NCI-H524 (cell line): Measurements from ENCODE around the gene PCDHGC5.
A peak's percentile ranks its signal among the peaks of the same experiment; 100 is the strongest.

Experiments used
- DNase-seq, 2 experiments: peaks; one replicate each; lab custom pipeline; 2025; lab: John Stamatoyannopoulos, UW

Gene PCDHGC5

DNA sequence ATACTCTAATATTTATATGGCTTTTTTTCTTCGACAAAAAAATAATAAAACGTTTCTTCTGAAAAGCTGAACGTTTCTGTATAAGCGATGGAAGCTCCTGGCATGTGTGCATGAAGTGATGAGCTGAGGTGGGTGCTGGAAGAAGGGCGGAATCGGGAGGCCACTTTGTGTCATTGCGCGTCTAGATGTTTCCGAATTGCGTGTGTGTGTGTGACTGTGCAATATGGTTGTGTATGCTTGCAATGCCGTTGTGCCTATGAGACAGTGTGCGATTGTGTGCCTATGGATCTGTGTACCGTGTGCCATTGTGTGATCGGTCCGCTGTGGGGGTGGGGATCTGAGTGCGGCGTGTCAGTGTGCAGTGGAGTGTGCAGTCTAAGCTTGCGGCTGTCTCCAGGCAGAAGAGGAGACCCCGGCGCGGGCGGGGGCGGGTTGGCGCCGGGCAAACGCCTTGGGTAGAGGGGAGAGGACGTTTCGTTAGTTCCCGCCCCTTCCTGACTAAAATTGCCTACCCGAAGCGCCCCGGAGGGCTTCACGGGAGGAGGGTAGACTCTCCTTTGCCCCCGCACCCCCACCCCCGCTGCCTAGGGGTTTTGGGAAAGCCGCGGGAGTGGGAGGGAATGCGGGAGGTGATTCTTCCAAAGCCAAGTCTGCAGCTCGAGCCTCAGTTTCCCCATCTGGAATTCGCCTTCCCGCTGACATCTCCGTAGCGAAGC is 24.2 kb downstream of the PCDHGC5 start:
- DNase-seq = no peak

DNA sequence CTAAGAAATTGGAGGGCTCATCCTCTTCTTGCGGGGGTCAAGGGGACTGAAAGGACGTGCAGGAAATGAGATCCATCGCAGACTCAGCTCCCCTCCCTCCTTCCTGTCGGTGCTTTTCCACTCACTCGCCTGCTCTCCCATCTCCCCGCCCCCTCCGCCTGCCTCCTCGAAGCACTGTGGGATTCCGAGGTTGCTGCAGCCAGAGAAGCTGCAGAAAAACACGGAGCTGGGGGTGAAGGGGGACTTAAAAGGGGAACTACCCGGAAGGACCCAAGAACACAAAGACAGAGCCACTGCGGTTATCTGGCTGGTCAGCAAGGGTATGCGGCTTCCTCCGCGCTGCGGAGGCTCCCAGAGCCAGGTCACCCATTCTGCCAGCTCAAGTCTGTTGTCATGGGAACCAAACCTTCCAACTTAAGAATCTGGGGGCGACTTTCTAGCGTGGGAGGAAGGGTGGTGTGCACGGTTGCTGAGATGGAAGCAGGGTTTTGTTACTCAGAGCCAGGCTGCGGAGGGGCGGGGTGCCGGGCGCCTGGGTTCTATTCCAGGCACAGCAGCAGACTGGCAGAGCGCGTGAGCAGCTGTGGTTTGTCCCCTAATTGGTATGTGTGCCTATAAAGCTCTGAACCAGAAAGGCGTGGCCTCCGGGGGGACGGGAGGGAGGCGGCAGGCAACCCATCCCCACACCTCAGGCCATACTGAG is 24.9 kb downstream of the PCDHGC5 start:
- peak; percentile 1 to 71 for DNase-seq

DNA sequence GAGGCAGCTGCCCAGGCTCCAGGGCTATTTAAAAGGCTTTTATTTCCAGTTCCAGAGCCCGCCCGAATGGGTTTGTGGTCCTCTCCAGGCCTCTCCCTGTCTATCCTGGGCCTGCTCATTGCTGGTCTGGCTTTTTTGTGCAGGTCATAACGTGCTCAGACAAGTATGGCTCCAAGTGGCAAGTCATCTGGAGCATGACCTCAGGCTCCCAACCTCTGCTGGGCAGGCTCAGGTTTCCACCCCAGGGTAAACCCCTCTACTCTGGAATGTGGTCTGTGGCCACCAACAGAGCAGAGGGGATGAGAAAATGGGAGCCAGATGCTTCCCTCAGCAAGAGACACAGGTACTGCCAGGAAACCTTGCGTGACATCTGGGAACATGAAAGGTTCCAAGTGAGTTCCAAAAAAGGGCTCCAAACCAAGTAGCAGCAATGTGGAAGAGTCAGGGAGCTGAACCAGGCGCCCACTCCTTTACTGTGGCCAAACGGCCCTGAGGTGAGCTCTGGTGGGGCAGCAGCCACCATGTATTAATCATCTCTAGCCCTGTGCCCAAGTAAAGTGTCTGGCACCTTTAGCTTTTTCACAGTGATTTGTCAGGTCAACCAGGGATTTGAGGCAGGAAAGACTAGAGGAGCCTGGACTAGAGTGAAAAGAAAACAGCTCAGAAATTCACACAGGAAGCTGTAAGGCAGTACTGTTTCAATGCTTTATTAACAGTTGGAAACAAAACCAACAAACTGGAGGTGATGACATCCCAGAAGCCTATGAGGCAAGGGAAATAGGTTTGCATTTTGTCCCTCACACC is 25.7 kb downstream of the PCDHGC5 start:
- peak; percentile 58 to 71 for DNase-seq

DNA sequence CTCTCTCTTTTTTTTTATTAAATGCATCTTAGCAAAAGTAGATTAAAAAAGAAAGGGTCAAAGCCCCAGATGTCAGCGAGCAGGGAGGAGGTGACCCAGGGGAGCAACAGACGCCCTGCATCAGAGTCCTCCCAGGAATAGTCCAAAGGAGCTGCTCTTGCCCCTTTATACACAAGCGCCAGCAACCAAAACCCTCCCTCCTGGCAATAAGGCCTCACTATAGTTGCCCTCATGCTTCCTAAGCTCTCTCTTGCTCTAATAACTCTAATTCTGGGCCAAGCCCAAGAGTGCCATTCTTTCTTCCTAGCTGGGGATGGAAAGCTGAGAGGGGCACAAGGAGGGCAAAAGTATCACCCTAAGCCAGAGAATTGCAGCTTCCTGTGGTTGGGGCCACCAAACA is 26.3 kb downstream of the PCDHGC5 start:
- no peak for DNase-seq

DNA sequence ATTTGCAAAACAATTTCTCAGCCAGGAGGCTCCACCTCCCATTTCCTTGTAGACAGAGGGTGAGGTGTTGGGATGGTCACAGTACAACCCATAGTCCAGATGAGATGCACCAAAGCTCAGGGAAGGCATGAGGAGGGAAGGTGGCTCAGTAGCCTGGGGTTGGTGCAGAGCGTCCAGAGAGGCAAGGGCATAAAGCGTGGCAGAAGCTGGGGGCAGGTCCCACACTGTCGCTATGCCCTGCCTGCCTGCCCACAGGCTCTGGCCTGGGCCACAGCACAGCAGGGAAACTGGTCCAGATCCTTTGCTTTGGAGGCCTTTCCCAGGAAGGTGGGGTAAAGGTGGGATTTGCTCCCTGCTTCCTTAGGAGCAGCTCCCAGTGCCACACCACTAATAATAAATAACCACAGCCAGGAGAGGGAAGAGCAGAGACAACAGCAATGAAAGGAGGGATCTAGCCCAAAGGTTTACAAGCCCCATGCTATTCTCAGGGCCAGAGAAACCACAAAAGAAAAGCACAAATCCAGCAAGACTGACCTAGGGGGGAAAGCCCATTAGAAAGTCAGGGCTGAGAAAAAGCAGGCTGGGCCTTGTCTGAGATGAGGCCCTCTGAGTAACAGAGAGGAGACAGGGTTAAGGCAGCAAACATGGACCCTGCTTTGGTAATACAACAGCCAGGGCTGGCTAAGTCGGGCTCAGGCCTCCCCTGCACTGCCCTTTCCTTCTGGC is 27.2 kb downstream of the PCDHGC5 start:
- DNase-seq = no peak

DNA sequence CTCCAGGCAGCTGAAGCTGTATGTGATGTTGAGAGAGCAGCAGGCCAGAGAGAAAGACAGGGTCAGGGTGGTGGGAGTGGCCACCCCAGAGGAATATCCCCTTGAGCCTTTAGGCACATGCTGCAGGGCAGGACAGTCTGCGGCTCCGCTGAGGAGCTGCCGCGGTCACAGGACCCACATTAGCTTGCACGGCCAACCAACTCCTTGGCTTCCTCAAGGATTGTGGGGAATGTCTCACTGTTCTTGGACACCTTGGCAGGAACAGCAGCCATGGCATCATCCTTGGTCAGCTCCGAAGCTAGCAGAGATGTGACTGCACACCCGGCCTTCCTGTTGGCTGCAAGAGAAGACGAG is 27.8 kb downstream of the PCDHGC5 start:
- DNase-seq = no peak

DNA sequence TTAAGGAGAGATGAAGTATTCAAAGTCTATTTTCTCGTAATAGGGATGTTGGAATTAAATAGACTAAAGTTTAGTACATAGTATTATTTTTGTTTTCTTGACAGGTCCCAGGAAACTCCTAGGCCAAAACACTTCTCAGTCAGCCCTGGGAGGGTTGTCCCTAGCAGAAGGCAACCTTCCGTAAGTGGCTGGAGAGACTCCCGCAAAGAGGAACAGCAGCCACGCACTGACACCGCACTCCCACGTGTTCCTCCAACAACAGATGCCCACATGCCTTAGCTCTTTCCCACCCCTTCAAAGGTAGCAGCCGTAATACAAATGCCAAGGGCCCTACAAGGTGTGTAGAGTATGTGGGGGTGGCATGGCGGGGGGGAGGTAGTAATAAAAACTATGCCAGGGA is 28.4 kb downstream of the PCDHGC5 start:
- DNase-seq = no peak

DNA sequence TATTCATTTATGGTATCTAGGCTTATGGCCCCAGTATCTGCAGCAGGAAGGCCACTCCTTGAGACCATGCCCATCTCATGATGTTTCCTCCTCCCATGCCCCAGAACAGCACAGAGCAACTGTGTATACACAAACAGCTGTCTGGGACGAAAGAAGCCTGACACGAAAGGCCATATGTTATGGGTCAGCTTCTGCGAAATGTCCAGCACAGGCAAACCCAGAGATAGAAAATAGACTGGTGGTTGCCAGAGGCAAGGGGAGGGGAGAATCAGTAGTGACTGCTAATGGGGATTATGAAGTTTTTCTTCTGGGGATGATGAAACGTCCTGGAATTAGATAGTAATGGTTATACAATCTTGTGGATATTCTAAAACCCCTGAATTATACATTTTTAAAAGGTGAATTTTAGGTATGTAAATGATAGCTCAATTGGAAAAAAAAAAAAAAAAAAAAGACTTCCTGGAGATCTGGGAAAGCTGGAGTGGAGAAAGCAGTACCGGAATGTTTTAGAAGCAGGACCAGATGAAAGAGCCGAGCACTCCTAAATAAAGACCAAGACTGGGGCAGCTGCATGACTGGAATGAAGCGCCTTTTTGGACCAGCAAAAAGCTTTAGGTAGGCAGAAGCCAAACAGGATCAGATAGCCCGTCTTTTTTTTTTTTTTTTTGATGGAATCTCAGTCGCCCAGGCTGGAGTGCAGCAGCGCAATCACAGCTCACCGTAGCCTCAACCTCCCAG is 29.2 kb downstream of the PCDHGC5 start:
- no peak for DNase-seq

DNA sequence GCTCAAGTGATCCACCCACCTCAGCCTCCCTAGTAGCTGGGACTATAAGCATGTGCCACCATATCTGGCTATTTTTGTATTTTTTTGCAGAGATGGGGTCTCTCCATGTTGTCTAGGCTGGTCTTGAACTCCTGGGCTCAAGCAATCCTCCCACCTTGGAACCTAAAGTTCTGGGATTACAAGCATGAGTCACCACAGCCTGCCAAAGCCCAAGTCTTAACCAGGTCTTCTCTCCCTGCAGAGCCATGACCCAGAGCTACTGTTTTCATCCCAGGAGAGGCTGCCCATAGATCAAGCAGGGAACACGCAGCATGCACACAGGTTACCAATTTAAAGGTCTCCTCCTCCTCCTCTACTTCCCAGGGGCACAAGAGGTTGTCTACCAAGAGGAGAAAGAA is 29.7 kb downstream of the PCDHGC5 start:
- DNase-seq = no peak

DNA sequence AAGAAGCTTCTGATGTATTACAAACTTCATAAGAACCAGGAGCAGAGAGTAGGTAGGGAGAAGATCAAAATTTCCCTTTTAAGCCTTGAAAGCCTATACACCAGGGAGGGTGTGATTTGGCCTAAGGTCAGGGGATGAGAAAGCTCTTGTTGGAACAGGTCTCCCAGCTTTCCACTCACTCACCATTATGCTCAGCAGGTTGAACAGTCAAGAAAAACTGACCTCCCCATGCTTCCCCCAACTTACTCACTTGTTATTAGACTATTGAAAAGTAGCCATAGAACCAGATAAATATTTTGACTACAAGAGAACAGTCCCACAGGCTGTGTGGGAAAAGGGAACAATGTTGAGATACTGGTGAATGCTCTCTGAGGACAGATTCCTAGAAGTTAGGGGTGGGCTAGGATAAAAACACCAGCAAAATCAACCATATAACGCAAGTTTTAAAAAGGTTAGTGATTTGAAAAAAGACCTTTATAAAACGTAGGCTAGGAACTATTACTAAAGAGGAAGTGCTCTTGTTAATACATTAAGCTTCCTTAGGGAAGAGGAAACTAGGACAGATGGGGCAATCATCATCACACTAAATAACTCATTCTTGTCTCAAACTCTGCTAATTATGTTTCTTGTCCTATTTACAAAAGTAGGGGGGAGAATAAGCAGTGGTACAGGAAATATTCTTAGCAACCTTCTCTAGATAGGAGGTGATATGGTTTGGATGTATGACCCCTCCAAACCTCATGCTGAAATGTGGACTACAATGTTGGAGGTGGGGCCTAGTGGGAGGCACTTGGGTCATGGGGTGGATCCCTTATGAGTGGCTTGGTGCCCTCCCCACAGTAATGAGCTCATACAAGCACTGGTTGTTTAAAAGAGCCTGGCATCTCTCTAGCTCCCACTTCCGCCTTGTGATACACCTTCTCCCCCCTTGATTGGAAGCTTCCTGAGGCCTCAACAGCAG is 31.0 kb downstream of the PCDHGC5 start:
- no peak for DNase-seq

DNA sequence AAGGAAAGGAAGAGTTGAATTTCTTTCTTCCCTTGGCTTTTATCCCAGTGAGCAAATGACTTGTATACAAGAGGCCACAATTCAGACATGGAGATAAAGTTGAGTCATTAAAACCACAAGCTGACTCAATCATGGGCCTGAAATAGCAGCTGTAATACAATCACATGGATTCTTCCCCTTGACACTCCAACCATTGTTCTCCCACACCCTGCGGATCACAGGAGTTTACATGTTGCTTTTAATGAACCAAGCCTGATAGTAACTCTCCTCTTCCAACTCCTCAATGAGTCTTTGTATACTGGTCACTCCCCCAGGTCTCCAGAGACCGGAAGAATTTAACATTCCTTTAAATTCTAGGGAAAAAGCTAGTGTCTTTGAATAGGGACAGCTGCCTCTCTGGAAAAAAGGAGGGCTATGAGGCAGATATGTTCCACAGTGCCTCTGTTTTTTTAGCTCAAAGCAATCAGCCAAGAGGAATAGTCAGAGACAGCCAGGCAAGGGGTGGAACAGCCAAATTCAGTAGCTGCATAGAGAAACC is 32.4 kb downstream of the PCDHGC5 start:
- no peak for DNase-seq

DNA sequence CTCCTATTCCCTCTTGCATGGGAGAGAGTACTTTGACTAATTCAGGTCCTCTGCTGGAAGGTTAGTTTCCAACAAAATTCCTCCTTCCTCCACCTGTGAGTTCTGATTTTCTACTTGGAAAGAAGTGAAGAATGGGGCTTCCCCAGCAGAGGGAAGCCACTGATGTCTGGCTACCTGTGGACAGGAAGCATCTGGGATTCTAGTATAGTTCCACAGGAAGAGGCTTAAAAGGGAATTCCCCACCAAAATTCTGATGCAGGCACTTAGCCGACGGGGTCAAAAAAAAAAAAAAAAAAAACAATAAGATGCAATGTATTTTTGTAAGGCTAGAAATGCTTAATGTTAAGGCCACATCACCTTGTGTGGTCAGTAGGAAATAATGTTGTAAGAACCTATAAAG is 33.4 kb downstream of the PCDHGC5 start:
- no peak for DNase-seq

DNA sequence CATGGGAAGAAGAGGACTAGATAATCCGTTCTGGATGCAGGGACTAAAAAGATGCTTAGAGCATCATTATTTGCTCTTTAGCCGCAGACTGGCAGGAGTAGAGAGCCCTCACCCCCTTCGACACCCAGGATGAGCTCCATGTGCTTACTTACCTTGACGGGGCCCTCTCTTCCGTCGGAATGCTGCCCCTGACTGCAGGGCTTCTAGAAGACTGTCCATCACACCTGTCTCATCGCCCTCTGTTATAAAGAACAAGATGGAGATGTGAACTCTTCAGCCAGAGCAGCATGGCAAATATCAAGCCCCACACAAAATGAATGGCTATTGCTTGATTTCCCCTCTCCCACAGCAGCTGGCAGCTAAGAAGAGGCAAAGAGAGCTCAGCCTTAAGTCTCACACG is 35.1 kb downstream of the PCDHGC5 start:
- no peak for DNase-seq

DNA sequence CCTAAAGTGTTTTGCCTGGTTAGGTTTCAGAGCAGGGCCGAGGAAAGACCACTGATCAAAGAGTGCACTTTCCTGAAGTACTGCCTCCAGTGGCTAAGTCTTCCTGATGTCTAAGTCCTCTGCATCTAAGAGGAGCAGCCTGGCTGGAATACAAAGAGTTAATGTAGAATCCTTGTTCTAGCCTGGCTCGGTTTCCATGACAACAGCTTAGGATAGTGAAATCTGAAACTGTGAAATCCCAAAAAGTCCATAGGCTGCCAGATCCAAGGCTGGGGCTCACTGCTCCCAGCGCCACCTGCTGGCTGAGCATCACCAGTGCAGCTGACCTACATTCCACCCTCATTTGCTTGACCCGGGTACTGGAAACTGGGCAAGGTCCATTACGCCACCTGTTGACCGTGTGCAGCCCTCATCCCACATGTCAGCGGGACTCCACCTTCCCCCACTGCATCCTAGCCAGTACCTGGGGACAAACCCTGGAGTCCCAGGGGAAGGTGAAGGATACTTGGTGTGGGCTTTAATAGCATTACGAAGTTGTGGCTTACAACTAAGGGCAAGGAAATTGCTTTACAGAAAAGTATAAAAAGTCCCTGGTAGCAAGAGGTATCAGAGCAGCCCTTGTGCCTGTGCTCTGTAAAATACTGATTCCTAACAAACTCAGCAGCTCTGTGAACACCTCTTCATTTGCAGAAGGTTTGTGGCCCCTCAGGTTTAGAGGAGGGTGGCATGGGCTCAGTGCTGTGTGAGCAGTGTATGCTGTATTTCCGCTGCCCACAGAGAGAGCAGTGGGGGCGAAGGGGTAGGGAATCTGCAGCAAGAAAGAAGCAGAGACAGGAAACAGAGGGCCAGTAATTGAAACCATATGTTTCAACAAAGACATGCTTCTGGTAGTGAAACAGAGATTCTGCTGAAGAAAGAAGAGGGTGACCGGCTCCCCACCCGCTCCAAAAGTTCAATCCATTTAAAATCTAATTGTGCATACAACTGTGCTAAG is 36.0 kb downstream of the PCDHGC5 start:
- peak; percentile 92 to 96 for DNase-seq

DNA sequence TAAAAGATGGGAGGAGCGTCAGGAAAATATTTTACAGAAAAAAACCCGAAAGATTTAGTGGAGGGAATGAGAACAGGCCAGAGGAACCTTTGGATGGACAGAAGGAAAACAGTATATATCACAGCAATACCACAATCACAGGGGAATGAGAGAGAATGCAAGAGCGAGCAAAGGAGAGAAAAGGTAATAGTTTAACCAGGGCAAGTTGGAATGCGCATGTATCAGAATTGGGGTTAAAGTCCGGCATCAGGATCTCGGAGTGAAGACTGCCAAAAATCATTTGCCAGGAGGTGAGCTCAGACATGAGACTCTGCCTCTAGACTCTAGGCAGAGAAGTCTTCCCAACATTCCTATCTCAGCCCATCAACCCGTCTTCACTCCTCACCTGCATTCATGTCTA is 36.8 kb downstream of the PCDHGC5 start:
- no peak for DNase-seq

DNA sequence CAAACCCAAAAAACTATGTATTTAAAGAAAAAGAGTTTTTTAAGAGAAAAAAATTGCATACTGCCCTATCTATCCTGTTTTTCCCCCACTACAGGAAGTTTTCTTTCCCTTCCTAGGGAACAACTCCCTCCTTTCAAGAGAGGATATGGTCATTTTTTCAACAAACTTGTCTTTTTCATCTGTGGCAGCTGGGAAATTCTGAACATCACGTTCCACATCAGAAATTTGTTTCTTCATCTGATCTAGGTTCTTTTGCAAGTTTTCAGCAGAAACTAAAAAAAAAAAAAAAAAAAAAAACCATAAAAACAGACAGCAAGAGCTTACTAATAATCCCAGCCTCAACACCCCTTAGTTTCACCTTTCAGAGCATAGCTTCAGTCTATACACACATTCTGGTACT is 38.5 kb downstream of the PCDHGC5 start:
- no peak for DNase-seq

DNA sequence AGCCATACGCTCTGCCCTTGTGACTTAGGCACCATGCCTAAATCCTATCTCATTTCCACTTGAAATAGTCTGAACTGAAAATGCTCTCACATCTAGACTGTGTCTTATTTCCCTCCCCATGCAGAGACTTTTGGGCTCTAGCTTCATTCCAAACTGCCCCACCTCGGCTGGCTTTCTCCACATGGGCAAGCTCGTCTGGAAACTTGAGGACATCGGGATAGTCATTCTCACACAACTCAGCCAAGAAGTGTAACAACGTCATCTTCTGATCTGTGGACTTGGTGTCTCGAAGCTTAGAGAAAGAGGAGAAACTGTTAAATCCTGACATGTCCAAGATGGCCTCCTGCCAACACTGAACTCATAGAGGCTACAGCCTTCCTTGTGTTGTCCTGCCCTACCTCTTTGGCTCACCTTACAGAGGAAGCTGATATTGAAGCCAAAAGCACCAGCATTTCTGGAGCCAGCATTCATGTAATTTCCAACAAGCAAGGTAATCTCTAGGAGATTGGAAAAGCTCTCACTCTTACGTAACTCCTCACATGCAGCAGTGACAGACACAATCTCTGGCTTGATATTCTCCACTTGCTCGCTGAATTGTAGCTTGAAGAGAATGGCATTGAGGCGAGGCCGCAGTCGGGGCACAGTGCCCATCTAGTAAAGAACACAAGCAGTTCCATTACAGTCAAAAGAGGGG is 39.6 kb downstream of the PCDHGC5 start:
- DNase-seq = no peak

DNA sequence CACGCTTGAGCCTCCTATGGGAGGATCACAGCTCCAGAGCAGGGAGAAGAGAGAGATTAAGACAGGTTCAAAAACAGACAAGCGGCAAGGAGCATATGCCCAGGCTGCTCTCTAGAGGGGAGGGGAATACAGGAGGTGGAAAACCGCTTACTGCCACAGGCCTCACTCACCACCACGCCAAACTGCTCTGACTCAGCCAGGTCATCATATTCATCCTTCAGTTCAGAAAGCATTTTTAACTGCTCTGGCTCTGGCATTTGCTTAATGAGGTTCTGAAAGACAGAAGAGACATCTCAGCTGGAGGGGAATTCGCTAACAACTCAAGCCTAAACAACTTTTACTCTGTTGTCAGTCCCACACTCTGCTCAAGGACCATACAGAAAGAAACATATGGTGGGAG is 40.1 kb downstream of the PCDHGC5 start:
- DNase-seq = no peak
